Mucosa of descending colon (tissue), 3 donors: Measurements from ENCODE around the gene BTBD9. TPM values are rescaled to one million over a fixed set of nuclear protein-coding genes. Genes with fewer than 3 reads are reported as not detected.

ENCODE experiments used
- ATAC-seq: fragments of 200-7000 bp; cut with Tn5 transposase; one replicate; pipeline ENCODE4 v1.9.1; 2020; ENCODE audit warnings: mild to moderate bottlenecking, moderate library complexity
- DNase-seq, 3 donors: peaks; one replicate each; pipeline ENCODE4 v3.0.0-alpha.2; 2020
- H3K36me3 ChIP-seq: fragments of 200-600 bp; one replicate; pipeline ENCODE4 v1.8.0; 2021; ENCODE audit warnings: low read depth, mild to moderate bottlenecking
- H3K4me1 ChIP-seq: fragments of 200-600 bp; one replicate; pipeline ENCODE4 v1.8.0; 2021; ENCODE audit warnings: low read depth, mild to moderate bottlenecking
- H3K4me3 ChIP-seq: fragments of 200-600 bp; one replicate; pipeline ENCODE4 v1.8.0; 2021; ENCODE audit warnings: mild to moderate bottlenecking
- H3K9me3 ChIP-seq: fragments of 200-600 bp; one replicate; pipeline ENCODE4 v1.8.0; 2021; ENCODE audit warnings: mild to moderate bottlenecking
- intact Hi-C, 2 donors: fragments of 100-400 bp; cut with DNase I in 1 of 2; cut with micrococcal nuclease in 1 of 2; formaldehyde crosslinking; loops; one replicate each; pipeline versions ENCODE4 v1.11.0 to v1.11.1; 2022; cut with DNase I, micrococcal nuclease
- total RNA-seq, 3 donors: library from RNA; stranded (reverse); fragmentation: NEBNext Ultra II Directional in 2 of 3; extraction: Animal tissue kit (Norgen Biotek cat#: 25700) in 2 of 3; gene quantifications; one replicate each; pipeline versions ENCODE4 v1.2.1 to v1.2.4, GENCODE V29; 2021 to 2023
- TF ChIP-seq, protein P1 (sequence below): fragments of 200-600 bp; IDR thresholded peaks from one replicate; pipeline ENCODE4 v1.8.0; 2022; ENCODE audit warnings: antibody characterized with exemption, mild to moderate bottlenecking
- donor health status: DM: no; HTN: no; CAD: no; lungs with moderate emphysema.
- donor health status: DM: no; HTN: no; CAD: no.
- donor health status: DM: no; HTN: yes; CAD: no.

Gene BTBD9
- total RNA-seq, 3 donors from 2014 or later = 22.4 to 38.8 (median 23.9) TPM

GRCh38 chr6:38495518-38495917, 144.2 kb downstream of the BTBD9 start:
- Histone ChIP-seq H3K4me3 (no peak overlapping the region), H3K9me3 (no peaks in the 10 kb centered on the region), H3K36me3 (no peaks in the 10 kb centered on the region), H3K4me1 (no peaks in the 10 kb centered on the region)
- TF ChIP-seq, protein P1, sequence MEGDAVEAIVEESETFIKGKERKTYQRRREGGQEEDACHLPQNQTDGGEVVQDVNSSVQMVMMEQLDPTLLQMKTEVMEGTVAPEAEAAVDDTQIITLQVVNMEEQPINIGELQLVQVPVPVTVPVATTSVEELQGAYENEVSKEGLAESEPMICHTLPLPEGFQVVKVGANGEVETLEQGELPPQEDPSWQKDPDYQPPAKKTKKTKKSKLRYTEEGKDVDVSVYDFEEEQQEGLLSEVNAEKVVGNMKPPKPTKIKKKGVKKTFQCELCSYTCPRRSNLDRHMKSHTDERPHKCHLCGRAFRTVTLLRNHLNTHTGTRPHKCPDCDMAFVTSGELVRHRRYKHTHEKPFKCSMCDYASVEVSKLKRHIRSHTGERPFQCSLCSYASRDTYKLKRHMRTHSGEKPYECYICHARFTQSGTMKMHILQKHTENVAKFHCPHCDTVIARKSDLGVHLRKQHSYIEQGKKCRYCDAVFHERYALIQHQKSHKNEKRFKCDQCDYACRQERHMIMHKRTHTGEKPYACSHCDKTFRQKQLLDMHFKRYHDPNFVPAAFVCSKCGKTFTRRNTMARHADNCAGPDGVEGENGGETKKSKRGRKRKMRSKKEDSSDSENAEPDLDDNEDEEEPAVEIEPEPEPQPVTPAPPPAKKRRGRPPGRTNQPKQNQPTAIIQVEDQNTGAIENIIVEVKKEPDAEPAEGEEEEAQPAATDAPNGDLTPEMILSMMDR = no peak
- DNase-seq (no peak), ATAC-seq (no peak)
- intact Hi-C loops = loop anchor here in 1 of 2 donors (10.0 kb wide), 1 partner anchor 791 kb away; no protein-coding TSS in a partner anchor

- Histone ChIP-seq H3K9me3 (no peaks in the 10 kb centered on the region), H3K4me1 (no peaks in the 10 kb centered on the region), H3K36me3 (no peaks in the 10 kb centered on the region), H3K4me3 (no peak overlapping the region)
- intact Hi-C loops = loop anchor here in 1 of 2 donors (10.0 kb wide), 1 partner anchor 789 kb away; no protein-coding TSS in a partner anchor
- DNase-seq (peak in 2 of 3 donors; percentile 46 to 91), ATAC-seq (peak; percentile 71)
- TF ChIP-seq, protein P1 = peak; percentile 86
These were observed 145.7 kb downstream of the BTBD9 start for GRCh38 chr6:38493931-38494547.

DNA sequence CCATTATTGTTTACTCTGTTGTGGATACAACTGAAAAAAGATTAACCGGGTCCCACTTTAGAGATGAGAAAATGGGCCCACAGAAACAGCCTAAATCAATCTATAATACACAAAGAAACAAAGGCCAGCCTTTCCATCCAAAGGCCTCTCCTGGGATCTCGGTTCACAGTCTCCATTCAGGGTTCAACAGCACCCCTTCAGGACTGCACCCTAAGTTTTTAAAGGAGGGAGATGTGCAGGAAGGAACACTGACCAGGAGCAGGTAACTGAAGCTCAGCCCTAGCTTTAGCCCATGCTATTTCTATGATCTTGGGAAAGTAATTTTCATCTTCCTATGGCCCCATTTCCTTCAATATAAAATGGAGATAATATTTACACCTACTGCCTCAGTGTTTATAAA, 147.7 kb downstream of the BTBD9 start:
- ATAC-seq = no peak
- DNase-seq = no peak
- intact Hi-C loops = loop anchor here in 1 of 2 donors (10.0 kb wide), 1 partner anchor 787 kb away; no protein-coding TSS in a partner anchor
- no peaks in the 10 kb centered on the region for H3K4me1 ChIP-seq
- no peaks in the 10 kb centered on the region for H3K9me3 ChIP-seq
- H3K4me3 ChIP-seq = no peak overlapping the region
- H3K36me3 ChIP-seq = no peaks in the 10 kb centered on the region
- TF ChIP-seq, protein P1 = no peak

DNA sequence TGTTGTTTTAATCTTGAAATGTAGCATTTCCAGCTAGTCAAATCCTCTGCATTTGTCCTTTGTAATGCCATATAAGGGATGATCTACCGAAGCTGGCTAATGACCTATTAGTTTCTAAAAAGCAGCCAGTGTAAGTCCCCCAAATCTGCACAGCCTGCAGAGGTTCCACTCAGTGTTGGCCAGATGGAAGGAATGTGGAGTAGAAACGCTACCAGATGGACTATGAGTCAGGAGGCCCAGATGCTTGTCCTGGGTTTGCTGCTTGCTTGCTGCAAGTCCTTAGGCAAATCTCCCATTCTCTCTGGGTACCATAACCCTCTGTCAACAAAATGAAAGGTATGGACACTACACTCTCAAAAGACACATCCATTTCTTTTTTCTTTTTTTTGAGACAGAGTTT, 149.8 kb downstream of the BTBD9 start:
- DNase-seq (no peak), ATAC-seq (no peak)
- no peaks in the 10 kb centered on the region for H3K9me3 ChIP-seq
- no peaks in the 10 kb centered on the region for H3K36me3 ChIP-seq
- no peak overlapping the region for H3K4me3 ChIP-seq
- TF ChIP-seq, protein P1 = no peak
- H3K4me1 ChIP-seq = no peaks in the 10 kb centered on the region
- intact Hi-C loops = loop anchor here in 1 of 2 donors (10.0 kb wide), 1 partner anchor 785 kb away; no protein-coding TSS in a partner anchor

DNA sequence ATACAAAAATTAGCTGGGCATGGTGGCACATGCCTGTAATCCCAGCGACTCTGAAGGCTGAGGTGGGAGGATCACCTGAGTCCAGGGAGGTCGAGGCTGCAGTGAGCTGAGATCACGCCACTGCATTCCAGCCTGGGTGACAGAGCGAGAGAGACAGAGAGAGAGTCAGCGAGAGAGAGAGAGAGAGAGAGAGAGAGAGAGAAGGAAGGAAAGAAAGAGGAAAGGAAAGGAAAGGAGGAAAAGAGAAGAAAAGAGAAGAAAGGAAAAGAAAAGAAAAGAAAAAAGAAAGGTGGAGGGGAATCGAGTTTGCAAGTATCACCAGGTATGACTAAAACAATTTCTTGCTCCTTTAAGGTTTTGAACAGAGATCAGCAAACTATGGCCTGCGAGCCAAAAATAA, 152.3 kb downstream of the BTBD9 start:
- no peak for DNase-seq
- no peak for ATAC-seq

More for the DNA sequence above, 152.3 kb downstream of the BTBD9 start:
- intact Hi-C loops = no loop called here
- Histone ChIP-seq H3K4me3 (no peak overlapping the region), H3K9me3 (no peaks in the 10 kb centered on the region), H3K4me1 (no peaks in the 10 kb centered on the region), H3K36me3 (no peaks in the 10 kb centered on the region)
- TF ChIP-seq, protein P1 = no peak
